K562 (cell line): ENCODE measurements around the gene CLPSL1. TPM values are rescaled to one million over a fixed set of nuclear protein-coding genes. Genes with fewer than 3 reads are reported as not detected.

Experiments
- CEBPG ChIP-seq, 3 experiments: fragments of 200-800 bp in 1 of 3; sonication (Bioruptor generic) in 1 of 3; sonication (generic) in 1 of 3; formaldehyde crosslinking in 1 of 3; IDR thresholded peaks in 2 of 3; conservative IDR thresholded peaks in 1 of 3; 2 replicates each; pipeline versions ENCODE4 v1.6.1 to v1.8.0; 2016 to 2022; ENCODE audit warnings: missing compliant biosample characterization in 2 of 3, missing genetic modification characterization in 2 of 3, mild to moderate bottlenecking in 1 of 3, missing genetic modification reagents in 1 of 3
- CREBBP ChIP-seq: IDR thresholded peaks from one replicate; pipeline ENCODE4 v1.6.1; 2012; ENCODE audit warnings: low read depth, mild to moderate bottlenecking, control low read depth, inconsistent platforms, low read length
- EHMT2 ChIP-seq: fragments of 450-650 bp; IDR thresholded peaks from 2 replicates; pipeline ENCODE4 v1.6.1; 2018; ENCODE audit warnings: antibody characterized with exemption
- FOXA3 ChIP-seq, 2 experiments: fragments of 450-650 bp in 1 of 2; sonication (generic) in 1 of 2; formaldehyde crosslinking; IDR thresholded peaks in 1 of 2; conservative IDR thresholded peaks in 1 of 2; 2 replicates each; pipeline versions ENCODE4 v1.4.0 to v1.8.0; 2020 to 2022; ENCODE audit warnings: mild to moderate bottlenecking in 2 of 2, missing genetic modification reagents in 1 of 2
- GTF2A2 ChIP-seq: IDR thresholded peaks from 2 replicates; pipeline ENCODE4 v1.6.1; 2016; ENCODE audit warnings: mild to moderate bottlenecking, missing genetic modification characterization, missing compliant biosample characterization
- GTF2E2 ChIP-seq: fragments of 200-800 bp; sonication (Bioruptor generic); IDR thresholded peaks from 2 replicates; pipeline ENCODE4 v1.6.1; 2016; ENCODE audit warnings: missing genetic modification characterization, missing compliant biosample characterization
- KAT8 ChIP-seq: fragments of 450-650 bp; IDR thresholded peaks from 2 replicates; pipeline ENCODE4 v1.6.1; 2016; ENCODE audit warnings: low read depth, mild to moderate bottlenecking
- KHSRP ChIP-seq: fragments of 450-650 bp; IDR thresholded peaks from 2 replicates; pipeline ENCODE4 v1.6.1; 2017
- MAFG ChIP-seq: fragments of 450-650 bp; conservative IDR thresholded peaks from 2 replicates; pipeline ENCODE4 v1.6.1; 2016; ENCODE audit warnings: missing genetic modification characterization, missing compliant biosample characterization
- MAX ChIP-seq: sonication (generic); formaldehyde crosslinking; IDR thresholded peaks from 2 replicates; pipeline ENCODE4 v1.9.0; 2022; ENCODE audit warnings: mild to moderate bottlenecking, missing genetic modification reagents
- NCOA1 ChIP-seq: fragments of 450-650 bp; IDR thresholded peaks from 2 replicates; pipeline ENCODE4 v1.6.1; 2016; ENCODE audit warnings: low read depth
- NCOA6 ChIP-seq: fragments of 450-650 bp; IDR thresholded peaks from 2 replicates; pipeline ENCODE4 v1.6.1; 2017; ENCODE audit warnings: mild to moderate bottlenecking
- PRPF4 ChIP-seq: fragments of 200-400 bp; formaldehyde crosslinking; IDR thresholded peaks from one replicate; pipeline ENCODE4 v1.6.1; 2017; ENCODE audit warnings: low read length, low read depth, mild to moderate bottlenecking; ENCODE audit not compliant: insufficient read depth, poor library complexity, severe bottlenecking
- RBFOX2 ChIP-seq: fragments of 200-400 bp; formaldehyde crosslinking; IDR thresholded peaks from 2 replicates; pipeline ENCODE4 v1.6.1; 2017; ENCODE audit warnings: low read depth, mild to moderate bottlenecking, low read length, moderate library complexity
- RNF2 ChIP-seq: sonication (generic); IDR thresholded peaks from 2 replicates; pipeline ENCODE4 v1.6.1; 2016
- SMARCE1 ChIP-seq: fragments of 450-650 bp; IDR thresholded peaks from 2 replicates; pipeline ENCODE4 v1.7.1; 2016; ENCODE audit warnings: mild to moderate bottlenecking
- TAL1 ChIP-seq: fragments of 450-650 bp; IDR thresholded peaks from 2 replicates; pipeline ENCODE4 v1.6.1; 2016; ENCODE audit warnings: mild to moderate bottlenecking
- TARDBP ChIP-seq: fragments of 450-650 bp; IDR thresholded peaks from 2 replicates; pipeline ENCODE4 v1.6.1; 2016
- TEAD4 ChIP-seq, 2 experiments: sonication (generic) in 1 of 2; formaldehyde crosslinking in 1 of 2; IDR thresholded peaks; 2 replicates each; pipeline versions ENCODE4 v1.6.1 to v1.8.0; 2012 to 2022; ENCODE audit warnings: borderline replicate concordance in 1 of 2, inconsistent platforms in 1 of 2, low read length in 1 of 2, mild to moderate bottlenecking in 1 of 2, missing genetic modification reagents in 1 of 2
- XRCC3 ChIP-seq: fragments of 450-650 bp; IDR thresholded peaks from 2 replicates; pipeline ENCODE4 v1.6.1; 2017; ENCODE audit warnings: mild to moderate bottlenecking, moderate library complexity
- ZBTB12 ChIP-seq: fragments of 250-450 bp; sonication (Bioruptor Pico); IDR thresholded peaks from 2 replicates; pipeline ENCODE4 v1.4.0; 2020
- ZC3H11A ChIP-seq: IDR thresholded peaks from 2 replicates; pipeline ENCODE4 v1.6.1; 2012; ENCODE audit warnings: low read depth, low read length, improper control_type of control experiment
- ZNF274 ChIP-seq: IDR thresholded peaks from 2 replicates; pipeline ENCODE4 v1.6.1; 2011; ENCODE audit warnings: low read depth, mild to moderate bottlenecking, low read length, moderate library complexity, borderline replicate concordance
- ZNF384 ChIP-seq: IDR thresholded peaks from 2 replicates; pipeline ENCODE4 v1.6.1; 2012; ENCODE audit warnings: low read depth, low read length, improper control_type of control experiment
- ZNF561 ChIP-seq: fragments of 450-650 bp; formaldehyde crosslinking; conservative IDR thresholded peaks from 2 replicates; pipeline ENCODE4 v1.4.0; 2020; ENCODE audit warnings: mild to moderate bottlenecking, moderate library complexity
- ZNF699 ChIP-seq: fragments of 250-450 bp; sonication (Bioruptor Pico); IDR thresholded peaks from 2 replicates; pipeline ENCODE4 v1.8.0; 2021; ENCODE audit warnings: mild to moderate bottlenecking, moderate library complexity; ENCODE audit not compliant: insufficient replicate concordance
- polyA plus RNA-seq, 8 experiments: library from polyadenylated mRNA; depleted of rRNA in 4 of 8; stranded (reverse) in 5 of 8; unstranded in 3 of 8; fragments of >200 nt; fragmentation: Nextera tagmentation in 2 of 8; fragmentation: Illumina TruSeq in 1 of 8; extraction: Ambion mirVana in 2 of 8; extraction: Trizol in 1 of 8; gene quantifications; 2 replicates each; pipeline versions ENCODE4 v1.2.1 to v1.2.3, GENCODE V29; 2011 to 2014; ENCODE audit warnings: inconsistent platforms in 1 of 8, missing spikeins in 1 of 8
- total RNA-seq, 7 experiments: library from RNA; depleted of rRNA in 6 of 7; stranded (reverse); fragments of >200 nt in 6 of 7; fragmentation: Illumina TruSeq in 2 of 7; extraction: Trizol in 2 of 7; gene quantifications; 2 replicates each; pipeline versions ENCODE4 v1.2.1 to v1.2.3, GENCODE V29; 2011 to 2021; ENCODE audit warnings: low replicate concordance in 1 of 7
- TF ChIP-seq, protein P1 (sequence below): IDR thresholded peaks from 3 replicates; pipeline ENCODE4 v1.6.1; 2011; ENCODE audit warnings: borderline replicate concordance, mild to moderate bottlenecking, moderate library complexity; ENCODE audit not compliant: insufficient read length; ENCODE audit errors: extremely low read depth

Gene CLPSL1
- total and polyA plus RNA-seq, 9 of the 15 experiments (the other 6 are each of a cell fraction or from before 2014, with no cell fraction given): not detected

DNA sequence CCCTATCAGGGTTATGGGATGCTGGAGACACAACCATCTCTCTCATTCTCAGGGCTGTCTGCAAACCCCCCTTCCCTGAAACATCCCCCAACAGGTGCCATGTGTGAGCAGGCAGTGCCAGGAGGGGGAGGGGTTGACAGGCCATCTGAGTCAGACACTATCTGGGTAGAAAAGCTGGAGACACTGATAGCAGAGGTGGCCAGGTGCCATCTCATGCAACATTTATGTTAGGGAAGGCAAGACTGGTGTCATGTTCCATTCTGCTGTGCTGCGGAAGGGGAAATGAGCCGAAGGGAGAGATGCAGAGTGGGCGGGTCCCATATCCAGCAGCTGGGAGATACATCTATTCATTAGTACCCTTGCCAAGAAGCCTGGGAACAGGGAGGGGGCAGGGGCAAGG lies 27.9 kb downstream of the CLPSL1 start (continued):
- TF ChIP-seq, protein P1, sequence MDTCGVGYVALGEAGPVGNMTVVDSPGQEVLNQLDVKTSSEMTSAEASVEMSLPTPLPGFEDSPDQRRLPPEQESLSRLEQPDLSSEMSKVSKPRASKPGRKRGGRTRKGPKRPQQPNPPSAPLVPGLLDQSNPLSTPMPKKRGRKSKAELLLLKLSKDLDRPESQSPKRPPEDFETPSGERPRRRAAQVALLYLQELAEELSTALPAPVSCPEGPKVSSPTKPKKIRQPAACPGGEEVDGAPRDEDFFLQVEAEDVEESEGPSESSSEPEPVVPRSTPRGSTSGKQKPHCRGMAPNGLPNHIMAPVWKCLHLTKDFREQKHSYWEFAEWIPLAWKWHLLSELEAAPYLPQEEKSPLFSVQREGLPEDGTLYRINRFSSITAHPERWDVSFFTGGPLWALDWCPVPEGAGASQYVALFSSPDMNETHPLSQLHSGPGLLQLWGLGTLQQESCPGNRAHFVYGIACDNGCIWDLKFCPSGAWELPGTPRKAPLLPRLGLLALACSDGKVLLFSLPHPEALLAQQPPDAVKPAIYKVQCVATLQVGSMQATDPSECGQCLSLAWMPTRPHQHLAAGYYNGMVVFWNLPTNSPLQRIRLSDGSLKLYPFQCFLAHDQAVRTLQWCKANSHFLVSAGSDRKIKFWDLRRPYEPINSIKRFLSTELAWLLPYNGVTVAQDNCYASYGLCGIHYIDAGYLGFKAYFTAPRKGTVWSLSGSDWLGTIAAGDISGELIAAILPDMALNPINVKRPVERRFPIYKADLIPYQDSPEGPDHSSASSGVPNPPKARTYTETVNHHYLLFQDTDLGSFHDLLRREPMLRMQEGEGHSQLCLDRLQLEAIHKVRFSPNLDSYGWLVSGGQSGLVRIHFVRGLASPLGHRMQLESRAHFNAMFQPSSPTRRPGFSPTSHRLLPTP: no peak
- TF ChIP-seq MAFG (tag) (no peak), GTF2E2 (no peak), ZNF699 (CRISPR knock-in tag) (no peak), ZC3H11A (no peak), TAL1 (peak; percentile 30; the same call in 1 of the 2 replicates), RBFOX2 (no peak), ZNF274 (no peak), CEBPG (CRISPR knock-in tag; IDR thresholded peaks at IDR 0.05) (peak; percentile 60), CEBPG (tag; conservative IDR thresholded peaks at IDR 0.05 in 1 of 2, IDR thresholded peaks at IDR 0.05 in 1 of 2) (peak in 1 of 2 experiments; percentile 42; a peak in 1 of 4 replicates), RNF2 (no peak), TARDBP (no peak), GTF2A2 (tag) (no peak), MAX (CRISPR knock-in tag) (0 out of 2 replicates have a peak, but pooled peaks have one; percentile 19), XRCC3 (no peak), TEAD4 (IDR thresholded peaks at IDR 0.05; ENCODE audit: low read length) (0 out of 2 replicates have a peak, but pooled peaks have one; percentile 26), TEAD4 (CRISPR knock-in tag; IDR thresholded peaks at IDR 0.05; ENCODE audit: borderline replicate concordance) (no peak), CREBBP (no peak), PRPF4 (no peak), NCOA1 (no peak), KHSRP (no peak), SMARCE1 (no peak), KAT8 (no peak), NCOA6 (no peak), ZBTB12 (CRISPR knock-in tag) (no peak), ZNF384 (no peak), EHMT2 (no peak), ZNF561 (CRISPR knock-in tag) (no peak), FOXA3 (CRISPR knock-in tag; conservative IDR thresholded peaks at IDR 0.05 in 1 of 2, IDR thresholded peaks at IDR 0.05 in 1 of 2) (no peak)
